Erythroblast (primary cell): Measurements from ENCODE around the gene ZFP91.

ENCODE experiments used
- GATA1 ChIP-seq: IDR thresholded peaks from 2 replicates; pipeline ENCODE4 v1.6.1; 2011; ENCODE audit warnings: low read depth, mild to moderate bottlenecking, control low read depth, low read length, moderate library complexity
- POLR2A ChIP-seq: IDR thresholded peaks from 2 replicates; pipeline ENCODE4 v1.6.1; 2011; ENCODE audit warnings: mild to moderate bottlenecking, low read length

- TF ChIP-seq POLR2A: no peak
- TF ChIP-seq GATA1: no peak
Measured at GRCh38 chr11:58658623-58659022, 79.8 kb downstream of the ZFP91 start.
